ENCODE measurements around the gene CYTH2.
A peak's percentile ranks its signal among the peaks of the same experiment; 100 is the strongest.

CYTH2 gene

DNA sequence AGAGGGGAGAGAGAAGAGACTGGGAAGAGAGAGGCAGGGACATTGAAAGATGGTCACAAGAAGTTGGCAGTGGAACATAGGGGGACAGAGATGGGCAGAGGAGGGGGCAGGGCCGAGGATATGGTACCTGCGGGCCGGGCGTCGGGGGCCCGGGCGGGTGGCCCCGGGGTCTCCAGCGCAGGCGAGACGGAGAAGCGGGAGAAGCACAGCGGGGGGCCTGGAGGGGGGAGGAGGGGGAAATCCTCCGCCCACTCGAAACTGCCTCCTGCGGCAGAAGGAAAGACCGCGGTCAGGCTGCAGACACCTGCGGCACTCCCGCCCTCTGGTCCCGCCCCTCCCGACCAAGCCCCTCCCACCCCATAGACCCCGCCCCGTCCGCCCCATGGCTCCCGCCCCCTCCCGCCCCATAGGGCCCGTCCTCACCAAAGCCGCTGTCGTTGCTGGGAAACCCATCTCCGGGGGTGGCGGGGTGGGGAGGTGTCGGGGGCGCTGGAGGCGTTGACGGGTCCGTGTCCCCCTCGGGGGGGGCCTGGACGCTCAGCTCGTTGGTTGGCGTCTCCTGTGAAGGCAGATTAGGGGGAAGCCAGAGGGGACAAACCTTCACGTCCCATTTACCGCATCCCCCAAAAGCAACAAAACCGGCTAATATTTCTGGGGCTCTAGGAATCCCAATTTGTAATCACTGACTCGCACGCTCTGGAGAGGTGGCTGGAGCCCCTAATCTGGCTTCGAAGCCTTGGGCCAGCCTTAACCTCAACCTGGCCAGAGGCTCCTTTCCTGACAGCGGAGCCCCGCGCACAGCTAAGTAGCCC, 22.0 kb downstream of the CYTH2 start:
- peak overlapping the region; percentile 11; the same call in 1 of the 2 replicates for H3K4me3 ChIP-seq (ENCODE audit: low read depth, low read length)
- POLR2A ChIA-PET: interaction anchor here (0.6 to 1.9 kb wide), 3 partner anchors 93 to 170 kb away, joined by 3 to 15 read pairs (median 5); no protein-coding TSS in a partner anchor
- CTCF ChIA-PET: interaction anchor here (0.9 to 11.2 kb wide), 9 partner anchors 16 to 177 kb away, joined by 3 to 170 read pairs (median 4); no protein-coding TSS in a partner anchor
- TF ChIP-seq, protein P1, sequence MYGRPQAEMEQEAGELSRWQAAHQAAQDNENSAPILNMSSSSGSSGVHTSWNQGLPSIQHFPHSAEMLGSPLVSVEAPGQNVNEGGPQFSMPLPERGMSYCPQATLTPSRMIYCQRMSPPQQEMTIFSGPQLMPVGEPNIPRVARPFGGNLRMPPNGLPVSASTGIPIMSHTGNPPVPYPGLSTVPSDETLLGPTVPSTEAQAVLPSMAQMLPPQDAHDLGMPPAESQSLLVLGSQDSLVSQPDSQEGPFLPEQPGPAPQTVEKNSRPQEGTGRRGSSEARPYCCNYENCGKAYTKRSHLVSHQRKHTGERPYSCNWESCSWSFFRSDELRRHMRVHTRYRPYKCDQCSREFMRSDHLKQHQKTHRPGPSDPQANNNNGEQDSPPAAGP (tag by site-specific recombination; IDR thresholded peaks at IDR 0.05): 0 out of 2 replicates have a peak, but pooled peaks have one; percentile 18
- TF ChIP-seq ZNF791 (tag by site-specific recombination; IDR thresholded peaks at IDR 0.05) (no peak), ZNF37A (tag by site-specific recombination; IDR thresholded peaks at IDR 0.05) (no peak), MZF1 (tag by site-specific recombination; IDR thresholded peaks at IDR 0.05; ENCODE audit: borderline replicate concordance) (no peak), ZNF529 (tag by site-specific recombination; IDR thresholded peaks at IDR 0.05; ENCODE audit: insufficient replicate concordance) (no peak), ZBTB1 (tag by site-specific recombination; IDR thresholded peaks at IDR 0.05) (no peak), ZNF311 (tag by site-specific recombination; IDR thresholded peaks at IDR 0.05; ENCODE audit: borderline replicate concordance) (no peak), ZNF785 (tag by site-specific recombination; IDR thresholded peaks at IDR 0.05) (no peak), ZNF366 (tag by site-specific recombination; conservative IDR thresholded peaks at IDR 0.05) (no peak), ZNF23 (tag by site-specific recombination; IDR thresholded peaks at IDR 0.05; ENCODE audit: borderline replicate concordance) (no peak), ZNF184 (tag by site-specific recombination; IDR thresholded peaks at IDR 0.05) (no peak), ZNF335 (tag by site-specific recombination; conservative IDR thresholded peaks at IDR 0.05) (no peak), HOXD13 (CRISPR knock-in tag; IDR thresholded peaks at IDR 0.05; ENCODE audit: borderline replicate concordance) (no peak), ZFP3 (tag by site-specific recombination; IDR thresholded peaks at IDR 0.05; ENCODE audit: low read depth) (no peak)
- TF ChIP-seq, protein P2, sequence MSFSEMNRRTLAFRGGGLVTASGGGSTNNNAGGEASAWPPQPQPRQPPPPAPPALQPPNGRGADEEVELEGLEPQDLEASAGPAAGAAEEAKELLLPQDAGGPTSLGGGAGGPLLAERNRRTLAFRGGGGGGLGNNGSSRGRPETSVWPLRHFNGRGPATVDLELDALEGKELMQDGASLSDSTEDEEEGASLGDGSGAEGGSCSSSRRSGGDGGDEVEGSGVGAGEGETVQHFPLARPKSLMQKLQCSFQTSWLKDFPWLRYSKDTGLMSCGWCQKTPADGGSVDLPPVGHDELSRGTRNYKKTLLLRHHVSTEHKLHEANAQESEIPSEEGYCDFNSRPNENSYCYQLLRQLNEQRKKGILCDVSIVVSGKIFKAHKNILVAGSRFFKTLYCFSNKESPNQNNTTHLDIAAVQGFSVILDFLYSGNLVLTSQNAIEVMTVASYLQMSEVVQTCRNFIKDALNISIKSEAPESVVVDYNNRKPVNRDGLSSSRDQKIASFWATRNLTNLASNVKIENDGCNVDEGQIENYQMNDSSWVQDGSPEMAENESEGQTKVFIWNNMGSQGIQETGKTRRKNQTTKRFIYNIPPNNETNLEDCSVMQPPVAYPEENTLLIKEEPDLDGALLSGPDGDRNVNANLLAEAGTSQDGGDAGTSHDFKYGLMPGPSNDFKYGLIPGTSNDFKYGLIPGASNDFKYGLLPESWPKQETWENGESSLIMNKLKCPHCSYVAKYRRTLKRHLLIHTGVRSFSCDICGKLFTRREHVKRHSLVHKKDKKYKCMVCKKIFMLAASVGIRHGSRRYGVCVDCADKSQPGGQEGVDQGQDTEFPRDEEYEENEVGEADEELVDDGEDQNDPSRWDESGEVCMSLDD (tag by site-specific recombination; IDR thresholded peaks at IDR 0.05): 0 out of 2 replicates have a peak, but pooled peaks have one; percentile 10
- TF ChIP-seq, protein P3, sequence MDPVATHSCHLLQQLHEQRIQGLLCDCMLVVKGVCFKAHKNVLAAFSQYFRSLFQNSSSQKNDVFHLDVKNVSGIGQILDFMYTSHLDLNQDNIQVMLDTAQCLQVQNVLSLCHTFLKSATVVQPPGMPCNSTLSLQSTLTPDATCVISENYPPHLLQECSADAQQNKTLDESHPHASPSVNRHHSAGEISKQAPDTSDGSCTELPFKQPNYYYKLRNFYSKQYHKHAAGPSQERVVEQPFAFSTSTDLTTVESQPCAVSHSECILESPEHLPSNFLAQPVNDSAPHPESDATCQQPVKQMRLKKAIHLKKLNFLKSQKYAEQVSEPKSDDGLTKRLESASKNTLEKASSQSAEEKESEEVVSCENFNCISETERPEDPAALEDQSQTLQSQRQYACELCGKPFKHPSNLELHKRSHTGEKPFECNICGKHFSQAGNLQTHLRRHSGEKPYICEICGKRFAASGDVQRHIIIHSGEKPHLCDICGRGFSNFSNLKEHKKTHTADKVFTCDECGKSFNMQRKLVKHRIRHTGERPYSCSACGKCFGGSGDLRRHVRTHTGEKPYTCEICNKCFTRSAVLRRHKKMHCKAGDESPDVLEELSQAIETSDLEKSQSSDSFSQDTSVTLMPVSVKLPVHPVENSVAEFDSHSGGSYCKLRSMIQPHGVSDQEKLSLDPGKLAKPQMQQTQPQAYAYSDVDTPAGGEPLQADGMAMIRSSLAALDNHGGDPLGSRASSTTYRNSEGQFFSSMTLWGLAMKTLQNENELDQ (tag by site-specific recombination; IDR thresholded peaks at IDR 0.05; ENCODE audit: low read depth): no peak
- TF ChIP-seq, protein P4, sequence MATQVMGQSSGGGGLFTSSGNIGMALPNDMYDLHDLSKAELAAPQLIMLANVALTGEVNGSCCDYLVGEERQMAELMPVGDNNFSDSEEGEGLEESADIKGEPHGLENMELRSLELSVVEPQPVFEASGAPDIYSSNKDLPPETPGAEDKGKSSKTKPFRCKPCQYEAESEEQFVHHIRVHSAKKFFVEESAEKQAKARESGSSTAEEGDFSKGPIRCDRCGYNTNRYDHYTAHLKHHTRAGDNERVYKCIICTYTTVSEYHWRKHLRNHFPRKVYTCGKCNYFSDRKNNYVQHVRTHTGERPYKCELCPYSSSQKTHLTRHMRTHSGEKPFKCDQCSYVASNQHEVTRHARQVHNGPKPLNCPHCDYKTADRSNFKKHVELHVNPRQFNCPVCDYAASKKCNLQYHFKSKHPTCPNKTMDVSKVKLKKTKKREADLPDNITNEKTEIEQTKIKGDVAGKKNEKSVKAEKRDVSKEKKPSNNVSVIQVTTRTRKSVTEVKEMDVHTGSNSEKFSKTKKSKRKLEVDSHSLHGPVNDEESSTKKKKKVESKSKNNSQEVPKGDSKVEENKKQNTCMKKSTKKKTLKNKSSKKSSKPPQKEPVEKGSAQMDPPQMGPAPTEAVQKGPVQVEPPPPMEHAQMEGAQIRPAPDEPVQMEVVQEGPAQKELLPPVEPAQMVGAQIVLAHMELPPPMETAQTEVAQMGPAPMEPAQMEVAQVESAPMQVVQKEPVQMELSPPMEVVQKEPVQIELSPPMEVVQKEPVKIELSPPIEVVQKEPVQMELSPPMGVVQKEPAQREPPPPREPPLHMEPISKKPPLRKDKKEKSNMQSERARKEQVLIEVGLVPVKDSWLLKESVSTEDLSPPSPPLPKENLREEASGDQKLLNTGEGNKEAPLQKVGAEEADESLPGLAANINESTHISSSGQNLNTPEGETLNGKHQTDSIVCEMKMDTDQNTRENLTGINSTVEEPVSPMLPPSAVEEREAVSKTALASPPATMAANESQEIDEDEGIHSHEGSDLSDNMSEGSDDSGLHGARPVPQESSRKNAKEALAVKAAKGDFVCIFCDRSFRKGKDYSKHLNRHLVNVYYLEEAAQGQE (tag by site-specific recombination; IDR thresholded peaks at IDR 0.05): no peak
- TF ChIP-seq, protein P5, sequence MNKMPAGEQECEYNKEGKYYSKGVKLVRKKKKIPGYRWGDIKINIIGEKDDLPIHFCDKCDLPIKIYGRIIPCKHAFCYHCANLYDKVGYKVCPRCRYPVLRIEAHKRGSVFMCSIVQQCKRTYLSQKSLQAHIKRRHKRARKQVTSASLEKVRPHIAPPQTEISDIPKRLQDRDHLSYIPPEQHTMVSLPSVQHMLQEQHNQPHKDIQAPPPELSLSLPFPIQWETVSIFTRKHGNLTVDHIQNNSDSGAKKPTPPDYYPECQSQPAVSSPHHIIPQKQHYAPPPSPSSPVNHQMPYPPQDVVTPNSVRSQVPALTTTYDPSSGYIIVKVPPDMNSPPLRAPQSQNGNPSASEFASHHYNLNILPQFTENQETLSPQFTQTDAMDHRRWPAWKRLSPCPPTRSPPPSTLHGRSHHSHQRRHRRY (tag by site-specific recombination; IDR thresholded peaks at IDR 0.05): no peak
- TF ChIP-seq, protein P6, sequence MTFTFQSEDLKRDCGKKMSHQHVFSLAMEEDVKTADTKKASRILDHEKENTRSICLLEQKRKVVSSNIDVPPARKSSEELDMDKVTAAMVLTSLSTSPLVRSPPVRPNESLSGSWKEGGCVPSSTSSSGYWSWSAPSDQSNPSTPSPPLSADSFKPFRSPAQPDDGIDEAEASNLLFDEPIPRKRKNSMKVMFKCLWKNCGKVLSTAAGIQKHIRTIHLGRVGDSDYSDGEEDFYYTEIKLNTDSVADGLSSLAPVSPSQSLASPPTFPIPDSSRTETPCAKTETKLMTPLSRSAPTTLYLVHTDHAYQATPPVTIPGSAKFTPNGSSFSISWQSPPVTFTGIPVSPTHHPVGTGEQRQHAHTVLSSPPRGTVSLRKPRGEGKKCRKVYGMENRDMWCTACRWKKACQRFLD (tag by site-specific recombination; IDR thresholded peaks at IDR 0.05): no peak
- TF ChIP-seq, protein P7, sequence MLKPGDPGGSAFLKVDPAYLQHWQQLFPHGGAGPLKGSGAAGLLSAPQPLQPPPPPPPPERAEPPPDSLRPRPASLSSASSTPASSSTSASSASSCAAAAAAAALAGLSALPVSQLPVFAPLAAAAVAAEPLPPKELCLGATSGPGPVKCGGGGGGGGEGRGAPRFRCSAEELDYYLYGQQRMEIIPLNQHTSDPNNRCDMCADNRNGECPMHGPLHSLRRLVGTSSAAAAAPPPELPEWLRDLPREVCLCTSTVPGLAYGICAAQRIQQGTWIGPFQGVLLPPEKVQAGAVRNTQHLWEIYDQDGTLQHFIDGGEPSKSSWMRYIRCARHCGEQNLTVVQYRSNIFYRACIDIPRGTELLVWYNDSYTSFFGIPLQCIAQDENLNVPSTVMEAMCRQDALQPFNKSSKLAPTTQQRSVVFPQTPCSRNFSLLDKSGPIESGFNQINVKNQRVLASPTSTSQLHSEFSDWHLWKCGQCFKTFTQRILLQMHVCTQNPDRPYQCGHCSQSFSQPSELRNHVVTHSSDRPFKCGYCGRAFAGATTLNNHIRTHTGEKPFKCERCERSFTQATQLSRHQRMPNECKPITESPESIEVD (tag by site-specific recombination; IDR thresholded peaks at IDR 0.05): no peak

More for the DNA sequence above, 22.0 kb downstream of the CYTH2 start:
- no peak overlapping the region for H3K27ac ChIP-seq (ENCODE audit: extremely low read depth, low read depth, low read length)
- no peaks in the 10 kb centered on the region for H3K36me3 ChIP-seq (ENCODE audit: control insufficient read depth in 2 of 2, insufficient read depth in 1 of 2, low read length in 2 of 2)
- H3K4me1 ChIP-seq (ENCODE audit: control insufficient read depth, insufficient read depth, low read length): peaks cover 6% of the 10 kb centered on the region
- no peaks in the 10 kb centered on the region for H3K9me3 ChIP-seq (ENCODE audit: control insufficient read depth, insufficient read depth, low read depth, low read length)

Data from HEK293 (cell line).